Colonic mucosa (tissue), 4 donors: ENCODE results near the gene HOXD8. TPM values are rescaled to one million over a fixed set of nuclear protein-coding genes. Genes with fewer than 3 reads are reported as not detected.
A peak's percentile ranks its signal among the peaks of the same experiment; 100 is the strongest.

Source experiments
- DNase-seq: peaks from one replicate; pipeline ENCODE4 v3.0.0-alpha.2; 2020
- H3K27ac ChIP-seq: fragments of 200-600 bp; one replicate; pipeline ENCODE4 v1.8.0; 2021
- H3K27me3 ChIP-seq: fragments of 200-600 bp; one replicate; pipeline ENCODE4 v1.8.0; 2021
- H3K36me3 ChIP-seq: fragments of 200-600 bp; one replicate; pipeline ENCODE4 v1.8.0; 2021
- H3K4me1 ChIP-seq: fragments of 200-600 bp; one replicate; pipeline ENCODE4 v1.8.0; 2021; ENCODE audit warnings: mild to moderate bottlenecking
- H3K4me3 ChIP-seq: fragments of 200-600 bp; one replicate; pipeline ENCODE4 v1.8.0; 2021
- H3K9ac ChIP-seq, 2 donors: one replicate each; pipeline ENCODE4 v1.7.0; 2013; ENCODE audit warnings: control low read depth in 2 of 2, low read depth in 2 of 2, low read length in 2 of 2
- H3K9me3 ChIP-seq: fragments of 200-600 bp; one replicate; pipeline ENCODE4 v1.8.0; 2021
- intact Hi-C: fragments of 100-400 bp; cut with DNase I; formaldehyde crosslinking; loops from one replicate; pipeline ENCODE4 v1.14.1; 2022
- total RNA-seq, 2 donors: library from RNA; stranded (reverse); fragmentation: NEBNext Ultra II Directional in 1 of 2; extraction: Animal tissue kit (Norgen Biotek cat#: 25700) in 1 of 2; gene quantifications; one replicate each; pipeline ENCODE4 v1.2.1, GENCODE V29; 2021
- TF ChIP-seq, protein P1 (sequence below): fragments of 200-600 bp; IDR thresholded peaks from one replicate; pipeline ENCODE4 v1.8.0; 2022; ENCODE audit warnings: antibody characterized with exemption, mild to moderate bottlenecking
- donor health status: healthy.
- donor health status: DM: no; HTN: no; CAD: no.
- donor health status: DM: no; HTN: no; CAD: no.

Gene HOXD8
- total RNA-seq, 2 donors from 2014 or later, result 3.1 to 4.6 TPM

GRCh38 chr2:176081837-176082524 lies 47.5 kb upstream of the HOXD8 start:
- peak; percentile 21 for DNase-seq
- TF ChIP-seq, protein P1, sequence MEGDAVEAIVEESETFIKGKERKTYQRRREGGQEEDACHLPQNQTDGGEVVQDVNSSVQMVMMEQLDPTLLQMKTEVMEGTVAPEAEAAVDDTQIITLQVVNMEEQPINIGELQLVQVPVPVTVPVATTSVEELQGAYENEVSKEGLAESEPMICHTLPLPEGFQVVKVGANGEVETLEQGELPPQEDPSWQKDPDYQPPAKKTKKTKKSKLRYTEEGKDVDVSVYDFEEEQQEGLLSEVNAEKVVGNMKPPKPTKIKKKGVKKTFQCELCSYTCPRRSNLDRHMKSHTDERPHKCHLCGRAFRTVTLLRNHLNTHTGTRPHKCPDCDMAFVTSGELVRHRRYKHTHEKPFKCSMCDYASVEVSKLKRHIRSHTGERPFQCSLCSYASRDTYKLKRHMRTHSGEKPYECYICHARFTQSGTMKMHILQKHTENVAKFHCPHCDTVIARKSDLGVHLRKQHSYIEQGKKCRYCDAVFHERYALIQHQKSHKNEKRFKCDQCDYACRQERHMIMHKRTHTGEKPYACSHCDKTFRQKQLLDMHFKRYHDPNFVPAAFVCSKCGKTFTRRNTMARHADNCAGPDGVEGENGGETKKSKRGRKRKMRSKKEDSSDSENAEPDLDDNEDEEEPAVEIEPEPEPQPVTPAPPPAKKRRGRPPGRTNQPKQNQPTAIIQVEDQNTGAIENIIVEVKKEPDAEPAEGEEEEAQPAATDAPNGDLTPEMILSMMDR, result no peak
- Histone ChIP-seq H3K9me3 (no peaks in the 10 kb centered on the region), H3K27ac (no peak overlapping the region), H3K27me3 (peaks cover 95% of the 10 kb centered on the region), H3K9ac (no peak overlapping the region), H3K4me1 (peaks cover 7% of the 10 kb centered on the region), H3K4me3 (no peak overlapping the region), H3K36me3 (no peaks in the 10 kb centered on the region)
- intact Hi-C loops, result no loop called here

DNA sequence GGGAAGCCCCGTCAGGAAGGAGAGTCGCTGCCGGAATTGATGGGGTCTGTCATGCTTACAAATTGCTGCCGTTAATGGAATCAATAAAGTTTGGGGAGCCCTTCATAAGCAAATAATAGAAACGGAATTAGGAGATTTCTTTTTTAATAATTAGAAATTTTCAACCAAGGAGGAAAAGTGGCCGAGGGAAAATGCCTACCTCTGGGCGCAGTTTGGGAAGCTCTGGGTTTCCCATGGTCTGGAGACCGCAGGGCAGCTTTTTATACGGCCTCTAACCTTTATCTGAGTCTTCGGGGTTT lies 47.0 kb upstream of the HOXD8 start:
- H3K4me1 ChIP-seq, result peaks cover 7% of the 10 kb centered on the region

DNA sequence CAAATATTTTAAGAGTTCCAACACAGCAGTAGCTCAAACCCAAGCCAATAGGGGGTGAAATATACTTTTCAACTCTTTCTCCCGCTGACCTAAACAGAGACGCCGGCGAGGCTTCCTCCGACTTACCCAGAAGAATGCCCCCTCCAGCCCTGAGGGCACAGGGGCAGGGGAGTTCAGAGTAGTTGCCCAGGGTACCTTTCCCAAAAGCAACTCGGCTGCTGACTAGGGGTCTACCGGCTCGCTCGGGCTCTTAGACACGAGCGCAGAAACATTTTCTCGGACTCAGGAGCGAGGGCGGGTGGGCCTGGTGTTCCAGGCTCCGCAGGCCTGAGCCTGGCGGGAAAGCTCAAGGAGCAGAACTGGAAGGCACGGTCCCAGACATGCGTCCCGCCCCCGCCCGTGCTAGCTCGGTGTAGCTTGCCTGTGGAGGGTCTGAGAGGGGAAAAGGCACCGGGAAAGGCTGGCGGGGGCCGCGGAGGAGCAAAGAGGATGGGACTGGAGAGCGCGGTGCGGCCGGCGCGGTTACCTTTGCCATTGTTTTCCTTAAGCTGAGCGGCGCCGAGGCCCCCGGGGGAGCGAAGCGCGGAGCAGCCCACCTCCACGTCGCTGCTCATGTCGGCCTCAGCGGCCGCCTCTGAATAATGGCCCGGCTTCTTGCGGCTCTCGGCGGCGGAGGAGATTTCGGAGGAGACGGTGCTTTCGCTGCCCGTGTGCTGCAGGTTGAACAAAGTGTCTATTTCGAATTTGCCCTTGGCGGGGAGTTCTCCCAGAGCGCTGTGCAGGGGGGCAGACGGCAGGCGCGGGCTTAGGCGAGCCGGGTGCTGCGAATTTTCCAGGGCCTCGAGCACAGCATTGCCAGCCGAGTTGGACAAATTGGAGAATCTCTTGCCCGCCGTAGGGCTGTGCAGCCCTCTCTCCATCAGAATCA lies 46.4 kb upstream of the HOXD8 start:
- TF ChIP-seq, protein P1, result no peak
- Histone ChIP-seq H3K9ac (no peak overlapping the region), H3K36me3 (no peaks in the 10 kb centered on the region), H3K27ac (no peak overlapping the region), H3K4me1 (peaks cover 10% of the 10 kb centered on the region), H3K9me3 (no peaks in the 10 kb centered on the region), H3K27me3 (peaks cover 98% of the 10 kb centered on the region), H3K4me3 (no peak overlapping the region)
- peak; percentile 16 for DNase-seq
- intact Hi-C loops, result no loop called here

More for the DNA sequence above, 47.0 kb upstream of the HOXD8 start:
- TF ChIP-seq, protein P1, result no peak
- Histone ChIP-seq H3K9me3 (no peaks in the 10 kb centered on the region), H3K27me3 (peaks cover 96% of the 10 kb centered on the region), H3K36me3 (no peaks in the 10 kb centered on the region), H3K4me3 (no peak overlapping the region), H3K9ac (no peak overlapping the region), H3K27ac (no peak overlapping the region)
- DNase-seq, result no peak
- intact Hi-C loops, result no loop called here

DNA sequence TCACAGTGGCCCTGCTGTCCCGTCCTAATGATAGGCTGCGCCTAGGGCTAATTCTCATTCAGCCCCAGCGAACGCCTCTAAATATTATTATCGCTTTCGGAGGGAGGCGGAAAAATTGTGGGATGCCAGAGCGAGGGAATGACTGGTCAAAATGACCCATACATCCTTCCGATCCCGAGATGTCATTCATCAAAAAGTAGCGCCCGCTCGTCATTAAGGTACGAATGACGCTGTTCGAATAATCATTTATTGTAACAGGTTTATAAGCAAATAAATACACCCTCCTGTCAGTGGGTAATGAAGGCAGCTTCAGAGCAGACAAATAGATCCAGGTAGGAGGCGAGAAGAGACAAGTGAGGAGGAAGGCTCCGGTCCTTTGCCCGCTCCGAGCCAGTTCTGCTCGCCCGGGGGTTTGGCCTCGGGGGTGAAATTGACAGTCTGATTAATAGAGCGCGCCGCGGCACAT lies 45.7 kb upstream of the HOXD8 start, which contains the start of gene EVX2:
Gene EVX2 (minus strand): TSS at position 167 of the 466 bp plus-strand sequence. CDS start 186 bp downstream, outside the sequence.
- Histone ChIP-seq H3K4me1 (peaks cover 11% of the 10 kb centered on the region), H3K27ac (no peak within 1 kb of the TSS)
- TF ChIP-seq, protein P1, result no peak

DNA sequence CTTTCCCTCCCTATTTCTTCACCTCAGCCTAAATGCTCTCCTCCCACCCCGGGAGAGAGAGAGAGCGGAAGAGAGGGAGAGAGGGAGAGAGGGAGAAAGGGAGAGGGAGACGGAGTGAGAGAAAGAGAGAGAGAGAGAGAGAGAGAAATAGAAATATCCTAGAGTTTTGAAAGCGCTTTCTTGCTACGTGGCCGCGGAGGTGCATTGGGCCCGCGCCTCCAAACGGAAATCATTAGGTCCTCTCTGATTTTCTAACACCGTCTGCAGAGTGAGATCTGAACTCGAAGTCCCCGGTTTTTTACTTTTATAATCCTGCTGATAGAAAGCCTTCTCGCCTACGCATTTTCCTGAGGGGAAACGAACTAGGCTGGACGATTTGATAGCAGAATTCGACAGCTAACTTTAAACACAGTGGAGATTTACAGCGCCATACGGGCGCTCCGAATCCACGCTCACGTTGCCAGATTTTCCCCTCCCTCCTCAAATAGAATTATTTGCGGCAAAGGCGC lies 44.8 kb upstream of the HOXD8 start:
- H3K9me3 ChIP-seq, result no peaks in the 10 kb centered on the region
- H3K4me3 ChIP-seq, result no peak overlapping the region
- H3K9ac ChIP-seq, result no peak overlapping the region
- H3K27me3 ChIP-seq, result peaks cover 98% of the 10 kb centered on the region
- no peak for DNase-seq
- TF ChIP-seq, protein P1, result no peak
- H3K27ac ChIP-seq, result no peak overlapping the region
- H3K36me3 ChIP-seq, result no peaks in the 10 kb centered on the region
- intact Hi-C loops, result loop anchor here (5.0 kb wide), 2 partner anchors 397 to 832 kb away; no protein-coding TSS in a partner anchor
- H3K4me1 ChIP-seq, result peaks cover 11% of the 10 kb centered on the region

More for the DNA sequence above, 45.7 kb upstream of the HOXD8 start, which contains the start of gene EVX2:
- no peak within 1 kb of the TSS for H3K9ac ChIP-seq
- H3K4me3 ChIP-seq, result no peak within 1 kb of the TSS
- intact Hi-C loops, result no loop called here
- peaks cover 98% of the 10 kb centered on the region for H3K27me3 ChIP-seq
- no peak for DNase-seq
- no peaks in the 10 kb centered on the region for H3K9me3 ChIP-seq
- no peaks in the 10 kb centered on the region for H3K36me3 ChIP-seq
